K562 (cell line): ENCODE measurements around the gene TMEM14C. TPM values are rescaled to one million over a fixed set of nuclear protein-coding genes. Genes with fewer than 3 reads are reported as not detected.
A peak's percentile ranks its signal among the peaks of the same experiment; 100 is the strongest.

Source experiments
- CCAR2 ChIP-seq: fragments of 200-400 bp; formaldehyde crosslinking; IDR thresholded peaks from 2 replicates; pipeline ENCODE4 v1.6.1; 2017; ENCODE audit warnings: mild to moderate bottlenecking, low read depth, low read length
- KLF10 ChIP-seq: fragments of 250-450 bp; sonication (Bioruptor Pico); IDR thresholded peaks from 2 replicates; pipeline ENCODE4 v1.6.1; 2021; ENCODE audit warnings: matching md5 sums
- TARDBP ChIP-seq: fragments of 450-650 bp; IDR thresholded peaks from 2 replicates; pipeline ENCODE4 v1.6.1; 2016
- ZFP1 ChIP-seq: fragments of 450-650 bp; formaldehyde crosslinking; IDR thresholded peaks from 2 replicates; pipeline ENCODE4 v1.4.0; 2020; ENCODE audit warnings: mild to moderate bottlenecking, mixed read lengths
- ZNF311 ChIP-seq: fragments of 250-450 bp; sonication (Bioruptor Pico); IDR thresholded peaks from 2 replicates; pipeline ENCODE4 v1.4.0; 2020; ENCODE audit warnings: mild to moderate bottlenecking, moderate library complexity
- ZNF695 ChIP-seq: fragments of 450-650 bp; formaldehyde crosslinking; IDR thresholded peaks from 2 replicates; pipeline ENCODE4 v1.4.0; 2020; ENCODE audit warnings: mild to moderate bottlenecking, moderate library complexity
- polyA plus RNA-seq, 8 experiments: library from polyadenylated mRNA; depleted of rRNA in 4 of 8; stranded (reverse) in 5 of 8; unstranded in 3 of 8; fragments of >200 nt; fragmentation: Nextera tagmentation in 2 of 8; fragmentation: Illumina TruSeq in 1 of 8; extraction: Ambion mirVana in 2 of 8; extraction: Trizol in 1 of 8; gene quantifications; 2 replicates each; pipeline versions ENCODE4 v1.2.1 to v1.2.3, GENCODE V29; 2011 to 2014; ENCODE audit warnings: inconsistent platforms in 1 of 8, missing spikeins in 1 of 8
- total RNA-seq, 7 experiments: library from RNA; depleted of rRNA in 6 of 7; stranded (reverse); fragments of >200 nt in 6 of 7; fragmentation: Illumina TruSeq in 2 of 7; extraction: Trizol in 2 of 7; gene quantifications; 2 replicates each; pipeline versions ENCODE4 v1.2.1 to v1.2.3, GENCODE V29; 2011 to 2021; ENCODE audit warnings: low replicate concordance in 1 of 7
- TF ChIP-seq, protein P1 (sequence below): fragments of 250-450 bp; sonication (Bioruptor Pico); IDR thresholded peaks from 2 replicates; pipeline ENCODE4 v1.4.0; 2020; ENCODE audit warnings: mild to moderate bottlenecking, moderate library complexity
- TF ChIP-seq, protein P2 (sequence below): fragments of 450-650 bp; IDR thresholded peaks from 2 replicates; pipeline ENCODE4 v1.6.1; 2016; ENCODE audit warnings: mild to moderate bottlenecking, moderate library complexity
- TF ChIP-seq, protein P3 (sequence below), 2 experiments: fragments of 450-650 bp; IDR thresholded peaks; 2 replicates each; pipeline ENCODE4 v1.6.1; 2016
- TF ChIP-seq, protein P4 (sequence below), 2 experiments: fragments of 450-650 bp in 1 of 2; sonication (generic) in 1 of 2; formaldehyde crosslinking in 1 of 2; IDR thresholded peaks in 1 of 2; conservative IDR thresholded peaks in 1 of 2; 2 replicates each; pipeline versions ENCODE4 v1.6.1 to v1.8.1; 2016 to 2023; ENCODE audit warnings: mild to moderate bottlenecking in 2 of 2, moderate library complexity in 2 of 2, inconsistent platforms in 1 of 2, missing genetic modification reagents in 1 of 2

TMEM14C gene
- total and polyA plus RNA-seq, 9 of the 15 experiments (the other 6 are each of a cell fraction or from before 2014, with no cell fraction given), result 151 to 496 (median 263) TPM

DNA sequence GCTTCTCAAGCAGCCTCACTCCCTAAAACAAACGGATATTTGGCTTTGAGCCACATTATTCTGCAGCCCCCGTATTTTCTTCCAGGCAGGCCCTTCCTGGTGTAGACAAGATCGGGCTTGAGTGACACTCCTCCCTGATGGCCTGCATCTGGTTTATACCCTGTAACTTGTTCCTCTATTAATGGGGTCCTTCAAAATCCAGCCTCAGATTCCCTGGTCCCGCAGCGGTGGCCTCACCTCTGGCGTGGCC is 375 bp upstream of the TMEM14C start (continued):
- TF ChIP-seq, protein P1, sequence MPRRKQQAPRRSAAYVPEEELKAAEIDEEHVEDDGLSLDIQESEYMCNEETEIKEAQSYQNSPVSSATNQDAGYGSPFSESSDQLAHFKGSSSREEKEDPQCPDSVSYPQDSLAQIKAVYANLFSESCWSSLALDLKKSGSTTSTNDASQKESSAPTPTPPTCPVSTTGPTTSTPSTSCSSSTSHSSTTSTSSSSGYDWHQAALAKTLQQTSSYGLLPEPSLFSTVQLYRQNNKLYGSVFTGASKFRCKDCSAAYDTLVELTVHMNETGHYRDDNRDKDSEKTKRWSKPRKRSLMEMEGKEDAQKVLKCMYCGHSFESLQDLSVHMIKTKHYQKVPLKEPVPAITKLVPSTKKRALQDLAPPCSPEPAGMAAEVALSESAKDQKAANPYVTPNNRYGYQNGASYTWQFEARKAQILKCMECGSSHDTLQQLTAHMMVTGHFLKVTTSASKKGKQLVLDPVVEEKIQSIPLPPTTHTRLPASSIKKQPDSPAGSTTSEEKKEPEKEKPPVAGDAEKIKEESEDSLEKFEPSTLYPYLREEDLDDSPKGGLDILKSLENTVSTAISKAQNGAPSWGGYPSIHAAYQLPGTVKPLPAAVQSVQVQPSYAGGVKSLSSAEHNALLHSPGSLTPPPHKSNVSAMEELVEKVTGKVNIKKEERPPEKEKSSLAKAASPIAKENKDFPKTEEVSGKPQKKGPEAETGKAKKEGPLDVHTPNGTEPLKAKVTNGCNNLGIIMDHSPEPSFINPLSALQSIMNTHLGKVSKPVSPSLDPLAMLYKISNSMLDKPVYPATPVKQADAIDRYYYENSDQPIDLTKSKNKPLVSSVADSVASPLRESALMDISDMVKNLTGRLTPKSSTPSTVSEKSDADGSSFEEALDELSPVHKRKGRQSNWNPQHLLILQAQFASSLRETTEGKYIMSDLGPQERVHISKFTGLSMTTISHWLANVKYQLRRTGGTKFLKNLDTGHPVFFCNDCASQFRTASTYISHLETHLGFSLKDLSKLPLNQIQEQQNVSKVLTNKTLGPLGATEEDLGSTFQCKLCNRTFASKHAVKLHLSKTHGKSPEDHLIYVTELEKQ (CRISPR knock-in tag), result peak; percentile 36; the same call in 1 of the 2 replicates
- TF ChIP-seq ZNF695 (CRISPR knock-in tag), result peak; percentile 83; the same call in 1 of the 2 replicates
- TF ChIP-seq, protein P2, sequence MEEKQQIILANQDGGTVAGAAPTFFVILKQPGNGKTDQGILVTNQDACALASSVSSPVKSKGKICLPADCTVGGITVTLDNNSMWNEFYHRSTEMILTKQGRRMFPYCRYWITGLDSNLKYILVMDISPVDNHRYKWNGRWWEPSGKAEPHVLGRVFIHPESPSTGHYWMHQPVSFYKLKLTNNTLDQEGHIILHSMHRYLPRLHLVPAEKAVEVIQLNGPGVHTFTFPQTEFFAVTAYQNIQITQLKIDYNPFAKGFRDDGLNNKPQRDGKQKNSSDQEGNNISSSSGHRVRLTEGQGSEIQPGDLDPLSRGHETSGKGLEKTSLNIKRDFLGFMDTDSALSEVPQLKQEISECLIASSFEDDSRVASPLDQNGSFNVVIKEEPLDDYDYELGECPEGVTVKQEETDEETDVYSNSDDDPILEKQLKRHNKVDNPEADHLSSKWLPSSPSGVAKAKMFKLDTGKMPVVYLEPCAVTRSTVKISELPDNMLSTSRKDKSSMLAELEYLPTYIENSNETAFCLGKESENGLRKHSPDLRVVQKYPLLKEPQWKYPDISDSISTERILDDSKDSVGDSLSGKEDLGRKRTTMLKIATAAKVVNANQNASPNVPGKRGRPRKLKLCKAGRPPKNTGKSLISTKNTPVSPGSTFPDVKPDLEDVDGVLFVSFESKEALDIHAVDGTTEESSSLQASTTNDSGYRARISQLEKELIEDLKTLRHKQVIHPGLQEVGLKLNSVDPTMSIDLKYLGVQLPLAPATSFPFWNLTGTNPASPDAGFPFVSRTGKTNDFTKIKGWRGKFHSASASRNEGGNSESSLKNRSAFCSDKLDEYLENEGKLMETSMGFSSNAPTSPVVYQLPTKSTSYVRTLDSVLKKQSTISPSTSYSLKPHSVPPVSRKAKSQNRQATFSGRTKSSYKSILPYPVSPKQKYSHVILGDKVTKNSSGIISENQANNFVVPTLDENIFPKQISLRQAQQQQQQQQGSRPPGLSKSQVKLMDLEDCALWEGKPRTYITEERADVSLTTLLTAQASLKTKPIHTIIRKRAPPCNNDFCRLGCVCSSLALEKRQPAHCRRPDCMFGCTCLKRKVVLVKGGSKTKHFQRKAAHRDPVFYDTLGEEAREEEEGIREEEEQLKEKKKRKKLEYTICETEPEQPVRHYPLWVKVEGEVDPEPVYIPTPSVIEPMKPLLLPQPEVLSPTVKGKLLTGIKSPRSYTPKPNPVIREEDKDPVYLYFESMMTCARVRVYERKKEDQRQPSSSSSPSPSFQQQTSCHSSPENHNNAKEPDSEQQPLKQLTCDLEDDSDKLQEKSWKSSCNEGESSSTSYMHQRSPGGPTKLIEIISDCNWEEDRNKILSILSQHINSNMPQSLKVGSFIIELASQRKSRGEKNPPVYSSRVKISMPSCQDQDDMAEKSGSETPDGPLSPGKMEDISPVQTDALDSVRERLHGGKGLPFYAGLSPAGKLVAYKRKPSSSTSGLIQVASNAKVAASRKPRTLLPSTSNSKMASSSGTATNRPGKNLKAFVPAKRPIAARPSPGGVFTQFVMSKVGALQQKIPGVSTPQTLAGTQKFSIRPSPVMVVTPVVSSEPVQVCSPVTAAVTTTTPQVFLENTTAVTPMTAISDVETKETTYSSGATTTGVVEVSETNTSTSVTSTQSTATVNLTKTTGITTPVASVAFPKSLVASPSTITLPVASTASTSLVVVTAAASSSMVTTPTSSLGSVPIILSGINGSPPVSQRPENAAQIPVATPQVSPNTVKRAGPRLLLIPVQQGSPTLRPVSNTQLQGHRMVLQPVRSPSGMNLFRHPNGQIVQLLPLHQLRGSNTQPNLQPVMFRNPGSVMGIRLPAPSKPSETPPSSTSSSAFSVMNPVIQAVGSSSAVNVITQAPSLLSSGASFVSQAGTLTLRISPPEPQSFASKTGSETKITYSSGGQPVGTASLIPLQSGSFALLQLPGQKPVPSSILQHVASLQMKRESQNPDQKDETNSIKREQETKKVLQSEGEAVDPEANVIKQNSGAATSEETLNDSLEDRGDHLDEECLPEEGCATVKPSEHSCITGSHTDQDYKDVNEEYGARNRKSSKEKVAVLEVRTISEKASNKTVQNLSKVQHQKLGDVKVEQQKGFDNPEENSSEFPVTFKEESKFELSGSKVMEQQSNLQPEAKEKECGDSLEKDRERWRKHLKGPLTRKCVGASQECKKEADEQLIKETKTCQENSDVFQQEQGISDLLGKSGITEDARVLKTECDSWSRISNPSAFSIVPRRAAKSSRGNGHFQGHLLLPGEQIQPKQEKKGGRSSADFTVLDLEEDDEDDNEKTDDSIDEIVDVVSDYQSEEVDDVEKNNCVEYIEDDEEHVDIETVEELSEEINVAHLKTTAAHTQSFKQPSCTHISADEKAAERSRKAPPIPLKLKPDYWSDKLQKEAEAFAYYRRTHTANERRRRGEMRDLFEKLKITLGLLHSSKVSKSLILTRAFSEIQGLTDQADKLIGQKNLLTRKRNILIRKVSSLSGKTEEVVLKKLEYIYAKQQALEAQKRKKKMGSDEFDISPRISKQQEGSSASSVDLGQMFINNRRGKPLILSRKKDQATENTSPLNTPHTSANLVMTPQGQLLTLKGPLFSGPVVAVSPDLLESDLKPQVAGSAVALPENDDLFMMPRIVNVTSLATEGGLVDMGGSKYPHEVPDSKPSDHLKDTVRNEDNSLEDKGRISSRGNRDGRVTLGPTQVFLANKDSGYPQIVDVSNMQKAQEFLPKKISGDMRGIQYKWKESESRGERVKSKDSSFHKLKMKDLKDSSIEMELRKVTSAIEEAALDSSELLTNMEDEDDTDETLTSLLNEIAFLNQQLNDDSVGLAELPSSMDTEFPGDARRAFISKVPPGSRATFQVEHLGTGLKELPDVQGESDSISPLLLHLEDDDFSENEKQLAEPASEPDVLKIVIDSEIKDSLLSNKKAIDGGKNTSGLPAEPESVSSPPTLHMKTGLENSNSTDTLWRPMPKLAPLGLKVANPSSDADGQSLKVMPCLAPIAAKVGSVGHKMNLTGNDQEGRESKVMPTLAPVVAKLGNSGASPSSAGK, result peak; percentile 94
- no peak for TF ChIP-seq ZFP1 (CRISPR knock-in tag)
- 0 out of 2 replicates have a peak, but pooled peaks have one; percentile 22 for TF ChIP-seq TARDBP
- no peak for TF ChIP-seq ZNF311 (CRISPR knock-in tag)
- no peak for TF ChIP-seq KLF10 (CRISPR knock-in tag)
- TF ChIP-seq, protein P3, sequence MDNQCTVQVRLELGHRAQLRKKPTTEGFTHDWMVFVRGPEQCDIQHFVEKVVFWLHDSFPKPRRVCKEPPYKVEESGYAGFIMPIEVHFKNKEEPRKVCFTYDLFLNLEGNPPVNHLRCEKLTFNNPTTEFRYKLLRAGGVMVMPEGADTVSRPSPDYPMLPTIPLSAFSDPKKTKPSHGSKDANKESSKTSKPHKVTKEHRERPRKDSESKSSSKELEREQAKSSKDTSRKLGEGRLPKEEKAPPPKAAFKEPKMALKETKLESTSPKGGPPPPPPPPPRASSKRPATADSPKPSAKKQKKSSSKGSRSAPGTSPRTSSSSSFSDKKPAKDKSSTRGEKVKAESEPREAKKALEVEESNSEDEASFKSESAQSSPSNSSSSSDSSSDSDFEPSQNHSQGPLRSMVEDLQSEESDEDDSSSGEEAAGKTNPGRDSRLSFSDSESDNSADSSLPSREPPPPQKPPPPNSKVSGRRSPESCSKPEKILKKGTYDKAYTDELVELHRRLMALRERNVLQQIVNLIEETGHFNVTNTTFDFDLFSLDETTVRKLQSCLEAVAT (IDR thresholded peaks at IDR 0.05), result no peak
- no peak for TF ChIP-seq CCAR2
- TF ChIP-seq, protein P4, sequence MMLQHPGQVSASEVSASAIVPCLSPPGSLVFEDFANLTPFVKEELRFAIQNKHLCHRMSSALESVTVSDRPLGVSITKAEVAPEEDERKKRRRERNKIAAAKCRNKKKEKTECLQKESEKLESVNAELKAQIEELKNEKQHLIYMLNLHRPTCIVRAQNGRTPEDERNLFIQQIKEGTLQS (IDR thresholded peaks at IDR 0.05), result peak; percentile 63; the same call in 1 of the 2 replicates
- TF ChIP-seq, protein P4 (CRISPR knock-in tag; conservative IDR thresholded peaks at IDR 0.05), result no peak
